ENCODE measurements around the gene LMTK3. TPM values are rescaled to one million over a fixed set of nuclear protein-coding genes. Genes with fewer than 3 reads are reported as not detected.
"Not testable (repeated sequence)": the region's sequence is repeated elsewhere in the genome, so short reads cannot be mapped to it uniquely, and the experiment has no call there.

LMTK3 gene
- total RNA-seq, 1 donor from 2014 or later = 21.0 TPM

GRCh38 chr19:48539503-48540096 is 28.0 kb upstream of the LMTK3 start:
- no peak for DNase-seq (ENCODE audit: low spot score)

- not testable (repeated sequence) for DNase-seq (ENCODE audit: low spot score)
These were observed 26.4 kb upstream of the LMTK3 start for GRCh38 chr19:48538057-48538456.

- no peak for DNase-seq (ENCODE audit: low spot score)
These were observed 25.9 kb upstream of the LMTK3 start for GRCh38 chr19:48537541-48537940.

- no peak for DNase-seq (ENCODE audit: low spot score)
These were observed 22.1 kb upstream of the LMTK3 start for GRCh38 chr19:48533770-48534169.

GRCh38 chr19:48530770-48531169 is 19.1 kb upstream of the LMTK3 start:
- no peak for DNase-seq (ENCODE audit: low spot score)

GRCh38 chr19:48530066-48530720 is 18.6 kb upstream of the LMTK3 start:
- DNase-seq (ENCODE audit: low spot score) = no peak

GRCh38 chr19:48529156-48529555 is 17.5 kb upstream of the LMTK3 start:
- no peak for DNase-seq (ENCODE audit: low spot score)

GRCh38 chr19:48524732-48525131 is 13.1 kb upstream of the LMTK3 start:
- DNase-seq (ENCODE audit: low spot score) = no peak

- no peak for DNase-seq (ENCODE audit: low spot score)
These were observed 12.6 kb upstream of the LMTK3 start for GRCh38 chr19:48524221-48524620.

GRCh38 chr19:48520134-48520533 is 8.5 kb upstream of the LMTK3 start:
- no peak for DNase-seq (ENCODE audit: low spot score)

- not testable (repeated sequence) for DNase-seq (ENCODE audit: low spot score)
These were observed 7.8 kb upstream of the LMTK3 start for GRCh38 chr19:48519426-48519825.

- DNase-seq (ENCODE audit: low spot score) = no peak
These were observed 6.6 kb upstream of the LMTK3 start for GRCh38 chr19:48518207-48518606.

- DNase-seq (ENCODE audit: low spot score) = no peak
These were observed 4.9 kb upstream of the LMTK3 start for GRCh38 chr19:48516536-48516935.

GRCh38 chr19:48514123-48514458 is 2.5 kb upstream of the LMTK3 start:
- no peak for DNase-seq (ENCODE audit: low spot score)

GRCh38 chr19:48513289-48514122 is 1.9 kb upstream of the LMTK3 start:
- DNase-seq (ENCODE audit: low spot score) = peak; percentile 74

GRCh38 chr19:48512504-48513288 is 1.1 kb upstream of the LMTK3 start:
- no peak for DNase-seq (ENCODE audit: low spot score)

- no peak for DNase-seq (ENCODE audit: low spot score)
These were observed 309 bp downstream of the LMTK3 start for GRCh38 chr19:48511321-48511731.

GRCh38 chr19:48510421-48511268 is 990 bp downstream of the LMTK3 start:
- peak; percentile 69 for DNase-seq (ENCODE audit: low spot score)

- DNase-seq (ENCODE audit: low spot score) = no peak
These were observed 2.0 kb downstream of the LMTK3 start for GRCh38 chr19:48509467-48510194.

- DNase-seq (ENCODE audit: low spot score) = no peak
These were observed 2.8 kb downstream of the LMTK3 start for GRCh38 chr19:48508729-48509411.
